K562 (cell line): ENCODE data around the gene FBP1. TPM values are rescaled to one million over a fixed set of nuclear protein-coding genes. Genes with fewer than 3 reads are reported as not detected.

ENCODE experiments used
- EP400 ChIP-seq: fragments of 450-650 bp; IDR thresholded peaks from 2 replicates; pipeline ENCODE4 v1.6.1; 2017; ENCODE audit warnings: antibody characterized with exemption, mild to moderate bottlenecking, moderate library complexity
- MTA2 ChIP-seq: fragments of 450-650 bp; IDR thresholded peaks from 2 replicates; pipeline ENCODE4 v1.6.1; 2016; ENCODE audit warnings: low read depth
- NEUROD1 ChIP-seq: fragments of 150-350 bp; IDR thresholded peaks from 2 replicates; pipeline ENCODE4 v1.6.1; 2014; ENCODE audit warnings: borderline replicate concordance, low read length, low read depth; ENCODE audit not compliant: partially characterized antibody
- PHF20 ChIP-seq: fragments of 450-650 bp; IDR thresholded peaks from 2 replicates; pipeline ENCODE4 v1.6.1; 2018; ENCODE audit not compliant: partially characterized antibody
- RBM39 ChIP-seq: fragments of 200-400 bp; formaldehyde crosslinking; optimal IDR thresholded peaks from 2 replicates; pipeline ENCODE3; 2018; ENCODE audit warnings: low read depth, low read length
- ZNF436 ChIP-seq: fragments of 250-450, 450-650 bp; sonication (Bioruptor Pico); formaldehyde crosslinking; IDR thresholded peaks from 2 replicates; pipeline ENCODE4 v1.7.0; 2020; ENCODE audit warnings: mild to moderate bottlenecking
- polyA plus RNA-seq, 8 experiments: library from polyadenylated mRNA; depleted of rRNA in 4 of 8; stranded (reverse) in 5 of 8; unstranded in 3 of 8; fragments of >200 nt; fragmentation: Nextera tagmentation in 2 of 8; fragmentation: Illumina TruSeq in 1 of 8; extraction: Ambion mirVana in 2 of 8; extraction: Trizol in 1 of 8; gene quantifications; 2 replicates each; pipeline versions ENCODE4 v1.2.1 to v1.2.3, GENCODE V29; 2011 to 2014; ENCODE audit warnings: inconsistent platforms in 1 of 8, missing spikeins in 1 of 8
- total RNA-seq, 7 experiments: library from RNA; depleted of rRNA in 6 of 7; stranded (reverse); fragments of >200 nt in 6 of 7; fragmentation: Illumina TruSeq in 2 of 7; extraction: Trizol in 2 of 7; gene quantifications; 2 replicates each; pipeline versions ENCODE4 v1.2.1 to v1.2.3, GENCODE V29; 2011 to 2021; ENCODE audit warnings: low replicate concordance in 1 of 7
- TF ChIP-seq, protein P1 (sequence below): fragments of 450-650 bp; formaldehyde crosslinking; IDR thresholded peaks from 2 replicates; pipeline ENCODE4 v1.4.0; 2020; ENCODE audit warnings: mild to moderate bottlenecking, moderate library complexity
- TF ChIP-seq, protein P2 (sequence below): sonication (generic); formaldehyde crosslinking; IDR thresholded peaks from 2 replicates; pipeline ENCODE4 v1.8.0; 2022; ENCODE audit warnings: missing genetic modification reagents, mild to moderate bottlenecking, borderline replicate concordance
- TF ChIP-seq, protein P3 (sequence below), 2 experiments: fragments of 450-650 bp; IDR thresholded peaks; 2 replicates each; pipeline ENCODE4 v1.6.1; 2016
- TF ChIP-seq, protein P4 (sequence below): fragments of 450-650 bp; IDR thresholded peaks from 2 replicates; pipeline ENCODE4 v1.6.1; 2016; ENCODE audit warnings: missing biosample characterization, missing genetic modification characterization
- TF ChIP-seq, protein P5 (sequence below): fragments of 250-450 bp; sonication (Bioruptor Pico); IDR thresholded peaks from 2 replicates; pipeline ENCODE4 v1.5.0; 2021
- TF ChIP-seq, protein P6 (sequence below): fragments of 450-650 bp; IDR thresholded peaks from 2 replicates; pipeline ENCODE4 v1.6.1; 2016; ENCODE audit warnings: low read depth

Gene FBP1
- total and polyA plus RNA-seq, 9 of the 15 experiments (the other 6 are each of a cell fraction or from before 2014, with no cell fraction given), result 0.24 TPM; not detected in 8

DNA sequence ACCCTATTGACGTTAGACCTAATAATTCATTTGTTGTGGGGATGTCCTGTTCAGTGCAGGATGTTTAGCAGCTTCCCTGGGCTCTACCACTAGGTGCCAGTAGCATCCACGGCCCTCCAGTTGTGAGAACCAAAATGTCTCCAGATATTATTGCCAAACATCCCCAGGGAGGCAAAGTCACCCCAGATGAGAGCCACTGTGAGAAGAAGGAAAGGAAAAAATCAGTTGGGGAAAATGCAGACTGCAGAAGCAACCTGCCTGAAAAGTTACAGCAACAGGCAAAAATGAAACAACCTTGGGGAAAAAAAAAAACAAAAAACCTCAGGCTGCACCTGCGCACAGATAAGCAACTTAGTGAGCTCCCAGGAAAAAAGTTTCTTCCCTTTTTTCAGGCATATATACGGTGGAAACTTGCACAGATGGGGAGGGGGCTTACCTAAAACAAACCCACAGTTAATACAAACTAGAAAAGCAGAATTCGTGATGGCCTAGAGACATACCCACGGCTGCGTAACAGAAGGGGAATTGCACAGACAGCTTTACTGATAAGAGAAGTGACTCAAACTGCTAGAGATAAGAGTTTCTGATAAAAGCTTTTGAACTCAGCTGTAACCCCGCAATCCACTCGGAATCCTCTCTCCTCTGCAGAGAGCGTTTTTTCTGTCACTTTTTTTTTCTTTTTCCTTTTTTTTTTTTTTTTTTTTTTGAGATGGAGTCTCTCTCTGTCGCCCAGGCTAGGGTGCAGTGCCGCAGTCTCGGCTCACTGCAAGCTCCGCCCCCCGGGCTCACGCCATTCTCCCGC is 29.8 kb upstream of the FBP1 start (continued):
- TF ChIP-seq, protein P1, sequence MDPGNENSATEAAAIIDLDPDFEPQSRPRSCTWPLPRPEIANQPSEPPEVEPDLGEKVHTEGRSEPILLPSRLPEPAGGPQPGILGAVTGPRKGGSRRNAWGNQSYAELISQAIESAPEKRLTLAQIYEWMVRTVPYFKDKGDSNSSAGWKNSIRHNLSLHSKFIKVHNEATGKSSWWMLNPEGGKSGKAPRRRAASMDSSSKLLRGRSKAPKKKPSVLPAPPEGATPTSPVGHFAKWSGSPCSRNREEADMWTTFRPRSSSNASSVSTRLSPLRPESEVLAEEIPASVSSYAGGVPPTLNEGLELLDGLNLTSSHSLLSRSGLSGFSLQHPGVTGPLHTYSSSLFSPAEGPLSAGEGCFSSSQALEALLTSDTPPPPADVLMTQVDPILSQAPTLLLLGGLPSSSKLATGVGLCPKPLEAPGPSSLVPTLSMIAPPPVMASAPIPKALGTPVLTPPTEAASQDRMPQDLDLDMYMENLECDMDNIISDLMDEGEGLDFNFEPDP (CRISPR knock-in tag), result no peak
- TF ChIP-seq RBM39, result no peak
- TF ChIP-seq MTA2, result peak; percentile 47; the same call in 1 of the 2 replicates
- TF ChIP-seq, protein P2, sequence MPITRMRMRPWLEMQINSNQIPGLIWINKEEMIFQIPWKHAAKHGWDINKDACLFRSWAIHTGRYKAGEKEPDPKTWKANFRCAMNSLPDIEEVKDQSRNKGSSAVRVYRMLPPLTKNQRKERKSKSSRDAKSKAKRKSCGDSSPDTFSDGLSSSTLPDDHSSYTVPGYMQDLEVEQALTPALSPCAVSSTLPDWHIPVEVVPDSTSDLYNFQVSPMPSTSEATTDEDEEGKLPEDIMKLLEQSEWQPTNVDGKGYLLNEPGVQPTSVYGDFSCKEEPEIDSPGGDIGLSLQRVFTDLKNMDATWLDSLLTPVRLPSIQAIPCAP (CRISPR knock-in tag), result no peak
- TF ChIP-seq, protein P3, sequence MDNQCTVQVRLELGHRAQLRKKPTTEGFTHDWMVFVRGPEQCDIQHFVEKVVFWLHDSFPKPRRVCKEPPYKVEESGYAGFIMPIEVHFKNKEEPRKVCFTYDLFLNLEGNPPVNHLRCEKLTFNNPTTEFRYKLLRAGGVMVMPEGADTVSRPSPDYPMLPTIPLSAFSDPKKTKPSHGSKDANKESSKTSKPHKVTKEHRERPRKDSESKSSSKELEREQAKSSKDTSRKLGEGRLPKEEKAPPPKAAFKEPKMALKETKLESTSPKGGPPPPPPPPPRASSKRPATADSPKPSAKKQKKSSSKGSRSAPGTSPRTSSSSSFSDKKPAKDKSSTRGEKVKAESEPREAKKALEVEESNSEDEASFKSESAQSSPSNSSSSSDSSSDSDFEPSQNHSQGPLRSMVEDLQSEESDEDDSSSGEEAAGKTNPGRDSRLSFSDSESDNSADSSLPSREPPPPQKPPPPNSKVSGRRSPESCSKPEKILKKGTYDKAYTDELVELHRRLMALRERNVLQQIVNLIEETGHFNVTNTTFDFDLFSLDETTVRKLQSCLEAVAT (IDR thresholded peaks at IDR 0.05), result no peak
- TF ChIP-seq, protein P4, sequence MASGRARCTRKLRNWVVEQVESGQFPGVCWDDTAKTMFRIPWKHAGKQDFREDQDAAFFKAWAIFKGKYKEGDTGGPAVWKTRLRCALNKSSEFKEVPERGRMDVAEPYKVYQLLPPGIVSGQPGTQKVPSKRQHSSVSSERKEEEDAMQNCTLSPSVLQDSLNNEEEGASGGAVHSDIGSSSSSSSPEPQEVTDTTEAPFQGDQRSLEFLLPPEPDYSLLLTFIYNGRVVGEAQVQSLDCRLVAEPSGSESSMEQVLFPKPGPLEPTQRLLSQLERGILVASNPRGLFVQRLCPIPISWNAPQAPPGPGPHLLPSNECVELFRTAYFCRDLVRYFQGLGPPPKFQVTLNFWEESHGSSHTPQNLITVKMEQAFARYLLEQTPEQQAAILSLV (tag), result no peak
- TF ChIP-seq EP400, result no peak
- TF ChIP-seq NEUROD1, result no peak
- TF ChIP-seq ZNF436 (CRISPR knock-in tag), result no peak
- no peak for TF ChIP-seq PHF20
- TF ChIP-seq, protein P5, sequence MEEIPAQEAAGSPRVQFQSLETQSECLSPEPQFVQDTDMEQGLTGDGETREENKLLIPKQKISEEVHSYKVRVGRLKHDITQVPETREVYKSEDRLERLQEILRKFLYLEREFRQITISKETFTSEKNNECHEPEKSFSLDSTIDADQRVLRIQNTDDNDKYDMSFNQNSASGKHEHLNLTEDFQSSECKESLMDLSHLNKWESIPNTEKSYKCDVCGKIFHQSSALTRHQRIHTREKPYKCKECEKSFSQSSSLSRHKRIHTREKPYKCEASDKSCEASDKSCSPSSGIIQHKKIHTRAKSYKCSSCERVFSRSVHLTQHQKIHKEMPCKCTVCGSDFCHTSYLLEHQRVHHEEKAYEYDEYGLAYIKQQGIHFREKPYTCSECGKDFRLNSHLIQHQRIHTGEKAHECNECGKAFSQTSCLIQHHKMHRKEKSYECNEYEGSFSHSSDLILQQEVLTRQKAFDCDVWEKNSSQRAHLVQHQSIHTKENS (CRISPR knock-in tag), result no peak
- TF ChIP-seq, protein P6, sequence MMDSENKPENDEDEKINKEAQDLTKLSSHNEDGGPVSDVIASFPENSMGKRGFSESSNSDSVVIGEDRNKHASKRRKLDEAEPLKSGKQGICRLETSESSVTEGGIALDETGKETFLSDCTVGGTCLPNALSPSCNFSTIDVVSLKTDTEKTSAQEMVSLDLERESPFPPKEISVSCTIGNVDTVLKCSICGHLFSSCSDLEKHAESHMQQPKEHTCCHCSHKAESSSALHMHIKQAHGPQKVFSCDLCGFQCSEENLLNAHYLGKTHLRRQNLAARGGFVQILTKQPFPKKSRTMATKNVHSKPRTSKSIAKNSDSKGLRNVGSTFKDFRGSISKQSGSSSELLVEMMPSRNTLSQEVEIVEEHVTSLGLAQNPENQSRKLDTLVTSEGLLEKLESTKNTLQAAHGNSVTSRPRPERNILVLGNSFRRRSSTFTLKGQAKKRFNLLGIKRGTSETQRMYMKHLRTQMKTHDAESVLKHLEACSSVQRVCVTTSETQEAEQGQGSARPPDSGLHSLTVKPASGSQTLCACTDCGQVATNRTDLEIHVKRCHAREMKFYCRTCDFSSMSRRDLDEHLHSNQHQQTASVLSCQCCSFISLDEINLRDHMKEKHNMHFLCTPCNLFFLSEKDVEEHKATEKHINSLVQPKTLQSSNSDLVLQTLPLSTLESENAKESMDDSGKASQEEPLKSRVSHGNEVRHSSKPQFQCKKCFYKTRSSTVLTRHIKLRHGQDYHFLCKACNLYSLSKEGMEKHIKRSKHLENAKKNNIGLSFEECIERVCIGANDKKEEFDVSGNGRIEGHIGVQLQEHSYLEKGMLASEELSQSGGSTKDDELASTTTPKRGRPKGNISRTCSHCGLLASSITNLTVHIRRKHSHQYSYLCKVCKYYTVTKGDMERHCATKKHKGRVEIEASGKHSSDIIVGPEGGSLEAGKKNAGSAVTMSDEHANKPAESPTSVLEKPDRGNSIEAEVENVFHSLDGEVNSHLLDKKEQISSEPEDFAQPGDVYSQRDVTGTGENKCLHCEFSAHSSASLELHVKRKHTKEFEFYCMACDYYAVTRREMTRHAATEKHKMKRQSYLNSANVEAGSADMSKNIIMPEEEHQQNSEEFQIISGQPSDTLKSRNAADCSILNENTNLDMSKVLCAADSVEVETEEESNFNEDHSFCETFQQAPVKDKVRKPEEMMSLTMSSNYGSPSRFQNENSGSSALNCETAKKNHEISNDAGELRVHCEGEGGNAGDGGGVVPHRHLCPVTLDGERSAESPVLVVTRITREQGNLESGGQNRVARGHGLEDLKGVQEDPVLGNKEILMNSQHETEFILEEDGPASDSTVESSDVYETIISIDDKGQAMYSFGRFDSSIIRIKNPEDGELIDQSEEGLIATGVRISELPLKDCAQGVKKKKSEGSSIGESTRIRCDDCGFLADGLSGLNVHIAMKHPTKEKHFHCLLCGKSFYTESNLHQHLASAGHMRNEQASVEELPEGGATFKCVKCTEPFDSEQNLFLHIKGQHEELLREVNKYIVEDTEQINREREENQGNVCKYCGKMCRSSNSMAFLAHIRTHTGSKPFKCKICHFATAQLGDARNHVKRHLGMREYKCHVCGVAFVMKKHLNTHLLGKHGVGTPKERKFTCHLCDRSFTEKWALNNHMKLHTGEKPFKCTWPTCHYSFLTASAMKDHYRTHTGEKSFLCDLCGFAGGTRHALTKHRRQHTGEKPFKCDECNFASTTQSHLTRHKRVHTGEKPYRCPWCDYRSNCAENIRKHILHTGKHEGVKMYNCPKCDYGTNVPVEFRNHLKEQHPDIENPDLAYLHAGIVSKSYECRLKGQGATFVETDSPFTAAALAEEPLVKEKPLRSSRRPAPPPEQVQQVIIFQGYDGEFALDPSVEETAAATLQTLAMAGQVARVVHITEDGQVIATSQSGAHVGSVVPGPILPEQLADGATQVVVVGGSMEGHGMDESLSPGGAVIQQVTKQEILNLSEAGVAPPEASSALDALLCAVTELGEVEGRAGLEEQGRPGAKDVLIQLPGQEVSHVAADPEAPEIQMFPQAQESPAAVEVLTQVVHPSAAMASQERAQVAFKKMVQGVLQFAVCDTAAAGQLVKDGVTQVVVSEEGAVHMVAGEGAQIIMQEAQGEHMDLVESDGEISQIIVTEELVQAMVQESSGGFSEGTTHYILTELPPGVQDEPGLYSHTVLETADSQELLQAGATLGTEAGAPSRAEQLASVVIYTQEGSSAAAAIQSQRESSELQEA, result no peak
